ENCODE measurements around the gene ROBO1.

DNA sequence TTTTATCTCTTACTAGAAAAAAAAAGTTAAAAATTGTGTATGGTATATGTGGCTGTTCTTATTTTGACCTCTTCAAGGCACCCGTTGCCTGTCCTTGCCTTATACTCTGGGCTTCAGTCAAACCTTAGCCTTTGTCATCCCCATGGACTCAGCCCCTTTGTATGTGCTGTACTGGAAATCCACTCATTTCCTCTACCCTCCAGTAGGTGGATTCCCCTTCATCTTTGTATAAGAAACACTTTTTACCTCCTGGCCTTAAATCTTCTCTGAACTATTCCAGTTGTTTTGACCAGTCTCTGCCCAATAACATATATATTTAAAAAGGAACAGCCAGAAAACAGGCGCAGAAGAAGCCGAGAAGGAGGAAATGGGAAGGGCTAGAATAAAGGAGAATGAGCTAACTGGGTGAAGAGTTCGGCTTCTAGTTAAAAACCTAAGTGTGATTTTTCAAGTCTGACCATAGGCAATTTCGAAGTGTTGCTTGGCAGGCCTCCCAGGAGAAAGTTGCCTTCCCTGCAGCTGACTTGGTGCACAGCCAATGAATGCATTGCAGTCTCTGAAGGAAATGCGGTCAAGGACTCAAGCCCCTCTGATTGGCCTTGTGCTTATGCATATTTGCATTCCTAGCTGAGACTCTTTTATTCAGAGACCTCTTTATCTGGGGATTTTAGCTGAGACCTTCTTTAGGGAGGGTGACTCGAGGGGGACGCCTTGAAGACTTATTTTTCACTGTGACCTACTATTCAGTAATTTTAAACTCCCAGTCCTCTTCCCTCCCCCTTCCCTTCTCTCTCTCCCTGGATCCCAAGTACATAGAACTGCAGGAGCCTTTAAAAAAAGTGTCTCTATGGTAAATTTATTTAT lies 277.4 kb downstream of the ROBO1 start:
- TF ChIP-seq CTCF (IDR thresholded peaks at IDR 0.05) (no peak), POLR2AphosphoS5 (IDR thresholded peaks at IDR 0.05) (no peak)
